Astrocyte (in vitro differentiated cells and primary cell): ENCODE results near the gene MAP6. TPM values are rescaled to one million over a fixed set of nuclear protein-coding genes. Genes with fewer than 3 reads are reported as not detected.

Source experiments
- DNase-seq: peaks from one replicate; pipeline ENCODE4 v3.0.0-alpha.2; 2010; ENCODE audit warnings: low read depth
- FAIRE-seq: peaks from 2 replicates; lab custom pipeline; 2011; peaks lifted over from hg19 to GRCh38; lab: Jason Lieb, UNC
- H2AFZ ChIP-seq: 2 replicates; pipeline ENCODE4 v1.6.0; 2012; ENCODE audit warnings: low read depth, low read length, inconsistent platforms
- H3K27ac ChIP-seq: 2 replicates; pipeline ENCODE4 v1.5.1; 2011; ENCODE audit warnings: low read depth, low read length, inconsistent platforms
- H3K27me3 ChIP-seq: 2 replicates; pipeline ENCODE4 v1.6.0; 2011; ENCODE audit warnings: low read length, inconsistent platforms; ENCODE audit not compliant: insufficient read depth
- H3K36me3 ChIP-seq: 2 replicates; pipeline ENCODE4 v1.5.1; 2011; ENCODE audit warnings: low read length, inconsistent platforms; ENCODE audit not compliant: insufficient read depth
- H3K4me1 ChIP-seq: 2 replicates; pipeline ENCODE4 v1.5.1; 2011; ENCODE audit warnings: low read length, inconsistent platforms; ENCODE audit not compliant: insufficient read depth
- H3K4me2 ChIP-seq: 2 replicates; pipeline ENCODE4 v1.6.0; 2012; ENCODE audit warnings: low read length, inconsistent platforms
- H3K4me3 ChIP-seq: 2 replicates; pipeline ENCODE4 v1.5.1; 2011; ENCODE audit warnings: low read depth, mild to moderate bottlenecking, low read length, inconsistent platforms; ENCODE audit not compliant: insufficient read depth
- H3K79me2 ChIP-seq: 2 replicates; pipeline ENCODE4 v1.6.0; 2012; ENCODE audit warnings: mild to moderate bottlenecking, low read length, inconsistent platforms; ENCODE audit not compliant: insufficient read depth
- H3K9ac ChIP-seq: 2 replicates; pipeline ENCODE4 v1.6.0; 2012; ENCODE audit warnings: mild to moderate bottlenecking, low read length, inconsistent platforms
- H3K9me3 ChIP-seq: 2 replicates; pipeline ENCODE4 v1.5.1; 2012; ENCODE audit warnings: low read depth, mild to moderate bottlenecking, low read length, inconsistent platforms; ENCODE audit not compliant: insufficient read depth
- H4K20me1 ChIP-seq: 2 replicates; pipeline ENCODE4 v1.6.0; 2012; ENCODE audit warnings: low read length, inconsistent platforms; ENCODE audit not compliant: insufficient read depth
- H3K27ac Mint-ChIP-seq: one replicate; pipeline ENCODE4 v1.8.0; 2021; ENCODE audit warnings: mild to moderate bottlenecking, mixed read lengths; ENCODE audit not compliant: unreplicated experiment
- H3K27me3 Mint-ChIP-seq: one replicate; pipeline ENCODE4 v1.8.0; 2021; ENCODE audit warnings: low read depth, mixed read lengths; ENCODE audit not compliant: unreplicated experiment
- H3K36me3 Mint-ChIP-seq: one replicate; pipeline ENCODE4 v1.8.0; 2021; ENCODE audit warnings: low read depth, mixed read lengths; ENCODE audit not compliant: unreplicated experiment
- H3K4me1 Mint-ChIP-seq: one replicate; pipeline ENCODE4 v1.8.0; 2021; ENCODE audit warnings: low read depth, mixed read lengths; ENCODE audit not compliant: unreplicated experiment
- H3K4me3 Mint-ChIP-seq: one replicate; pipeline ENCODE4 v1.8.0; 2021; ENCODE audit warnings: mild to moderate bottlenecking, moderate library complexity, mixed read lengths; ENCODE audit not compliant: unreplicated experiment
- H3K9me3 Mint-ChIP-seq: one replicate; pipeline ENCODE4 v1.8.0; 2021; ENCODE audit warnings: mild to moderate bottlenecking, mixed read lengths; ENCODE audit not compliant: unreplicated experiment
- EZH2 ChIP-seq: IDR thresholded peaks from 2 replicates; pipeline ENCODE4 v1.6.1; 2012; ENCODE audit warnings: mild to moderate bottlenecking, low read length, inconsistent platforms; ENCODE audit not compliant: insufficient read depth
- total RNA-seq: library from RNA; stranded (reverse); gene quantifications from 2 replicates; pipeline ENCODE4 v1.2.1, GENCODE V29; 2021
- TF ChIP-seq, protein P1 (sequence below): IDR thresholded peaks from 2 replicates; pipeline ENCODE4 v1.5.1; 2011; ENCODE audit warnings: low read depth, mild to moderate bottlenecking, inconsistent platforms, low read length, moderate library complexity; ENCODE audit not compliant: insufficient read depth

MAP6 gene
- total RNA-seq, 1 donor from 2014 or later: 3.9 TPM

DNA sequence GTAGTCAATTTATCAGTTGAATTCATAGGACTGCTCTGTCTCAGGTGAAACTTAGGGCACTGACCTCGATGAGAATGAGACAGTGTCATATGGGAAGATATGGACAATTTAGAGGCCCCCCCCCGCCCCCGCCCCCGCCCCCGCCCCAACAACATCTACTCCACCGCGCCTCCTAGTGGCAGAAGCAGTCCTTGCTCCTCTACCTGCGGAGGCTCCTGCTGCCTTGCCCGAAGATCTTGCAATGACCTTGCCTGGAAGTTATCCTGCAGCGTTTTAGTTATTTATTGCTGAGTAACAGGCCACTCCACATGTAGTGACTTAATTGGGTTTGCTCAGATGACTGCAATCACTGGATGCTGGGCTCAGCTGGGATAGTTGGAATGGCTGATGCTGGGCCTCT lies 91.6 kb downstream of the MAP6 start:
- no peaks in the 10 kb centered on the region for H3K9me3 Mint-ChIP-seq
- H3K9ac ChIP-seq: no peak overlapping the region
- H2AFZ ChIP-seq: no peak overlapping the region
- peaks cover 14% of the 10 kb centered on the region for H3K4me1 Mint-ChIP-seq
- H3K4me3 ChIP-seq: no peak overlapping the region
- H3K4me1 ChIP-seq: peaks cover 5% of the 10 kb centered on the region
- H3K27ac ChIP-seq: no peak overlapping the region
- no peak overlapping the region for H3K27ac Mint-ChIP-seq
- H4K20me1 ChIP-seq: peaks cover 42% of the 10 kb centered on the region
- H3K4me2 ChIP-seq: no peak overlapping the region
- no peaks in the 10 kb centered on the region for H3K27me3 ChIP-seq
- peaks cover 17% of the 10 kb centered on the region for H3K36me3 Mint-ChIP-seq
- no peaks in the 10 kb centered on the region for H3K27me3 Mint-ChIP-seq
- FAIRE-seq (no peak), DNase-seq (no peak)
- H3K36me3 ChIP-seq: peaks cover 21% of the 10 kb centered on the region
- H3K79me2 ChIP-seq: no peaks in the 10 kb centered on the region
- TF ChIP-seq, protein P1, sequence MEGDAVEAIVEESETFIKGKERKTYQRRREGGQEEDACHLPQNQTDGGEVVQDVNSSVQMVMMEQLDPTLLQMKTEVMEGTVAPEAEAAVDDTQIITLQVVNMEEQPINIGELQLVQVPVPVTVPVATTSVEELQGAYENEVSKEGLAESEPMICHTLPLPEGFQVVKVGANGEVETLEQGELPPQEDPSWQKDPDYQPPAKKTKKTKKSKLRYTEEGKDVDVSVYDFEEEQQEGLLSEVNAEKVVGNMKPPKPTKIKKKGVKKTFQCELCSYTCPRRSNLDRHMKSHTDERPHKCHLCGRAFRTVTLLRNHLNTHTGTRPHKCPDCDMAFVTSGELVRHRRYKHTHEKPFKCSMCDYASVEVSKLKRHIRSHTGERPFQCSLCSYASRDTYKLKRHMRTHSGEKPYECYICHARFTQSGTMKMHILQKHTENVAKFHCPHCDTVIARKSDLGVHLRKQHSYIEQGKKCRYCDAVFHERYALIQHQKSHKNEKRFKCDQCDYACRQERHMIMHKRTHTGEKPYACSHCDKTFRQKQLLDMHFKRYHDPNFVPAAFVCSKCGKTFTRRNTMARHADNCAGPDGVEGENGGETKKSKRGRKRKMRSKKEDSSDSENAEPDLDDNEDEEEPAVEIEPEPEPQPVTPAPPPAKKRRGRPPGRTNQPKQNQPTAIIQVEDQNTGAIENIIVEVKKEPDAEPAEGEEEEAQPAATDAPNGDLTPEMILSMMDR: peak; percentile 38
- TF ChIP-seq EZH2: no peak
- no peaks in the 10 kb centered on the region for H3K9me3 ChIP-seq
- H3K4me3 Mint-ChIP-seq: no peak overlapping the region

DNA sequence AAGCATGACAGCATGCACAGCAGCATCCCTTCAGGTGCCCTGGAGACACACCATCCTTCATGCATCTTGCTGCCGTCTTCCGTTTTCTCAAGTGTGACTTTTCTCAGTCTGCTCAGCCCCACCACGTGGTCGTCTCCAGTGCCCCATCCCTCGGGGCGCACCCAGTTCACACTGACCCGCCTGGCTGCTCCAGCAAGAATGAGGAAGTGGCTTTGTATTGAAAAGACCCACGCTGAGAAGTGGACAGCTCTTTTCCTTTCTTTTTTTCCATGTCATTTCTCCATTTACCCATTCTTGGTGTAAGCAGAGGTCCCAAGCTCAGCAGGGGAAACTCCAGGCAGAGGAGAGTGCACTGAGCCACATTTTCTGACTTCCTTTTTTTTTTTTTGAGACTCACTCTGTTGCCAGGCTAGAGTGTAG lies 92.3 kb downstream of the MAP6 start:
- no peak overlapping the region for H3K4me3 ChIP-seq
- H3K27me3 ChIP-seq: no peaks in the 10 kb centered on the region
- FAIRE-seq (no peak), DNase-seq (peak; percentile 68)
- H3K4me1 Mint-ChIP-seq: peaks cover 14% of the 10 kb centered on the region
- peaks cover 28% of the 10 kb centered on the region for H3K36me3 ChIP-seq
- no peak overlapping the region for H3K4me2 ChIP-seq
- no peak overlapping the region for H2AFZ ChIP-seq
- peaks cover 4% of the 10 kb centered on the region for H3K4me1 ChIP-seq
- peak overlapping the region; percentile 53 for H3K27ac Mint-ChIP-seq
- peaks cover 17% of the 10 kb centered on the region for H3K36me3 Mint-ChIP-seq
- H3K9me3 Mint-ChIP-seq: no peaks in the 10 kb centered on the region
- H4K20me1 ChIP-seq: peaks cover 49% of the 10 kb centered on the region
- no peak overlapping the region for H3K9ac ChIP-seq
- no peaks in the 10 kb centered on the region for H3K27me3 Mint-ChIP-seq
- H3K4me3 Mint-ChIP-seq: no peak overlapping the region
- peaks cover 5% of the 10 kb centered on the region for H3K79me2 ChIP-seq
- no peaks in the 10 kb centered on the region for H3K9me3 ChIP-seq
- TF ChIP-seq, protein P1: no peak
- no peak for TF ChIP-seq EZH2
- H3K27ac ChIP-seq: no peak overlapping the region

DNA sequence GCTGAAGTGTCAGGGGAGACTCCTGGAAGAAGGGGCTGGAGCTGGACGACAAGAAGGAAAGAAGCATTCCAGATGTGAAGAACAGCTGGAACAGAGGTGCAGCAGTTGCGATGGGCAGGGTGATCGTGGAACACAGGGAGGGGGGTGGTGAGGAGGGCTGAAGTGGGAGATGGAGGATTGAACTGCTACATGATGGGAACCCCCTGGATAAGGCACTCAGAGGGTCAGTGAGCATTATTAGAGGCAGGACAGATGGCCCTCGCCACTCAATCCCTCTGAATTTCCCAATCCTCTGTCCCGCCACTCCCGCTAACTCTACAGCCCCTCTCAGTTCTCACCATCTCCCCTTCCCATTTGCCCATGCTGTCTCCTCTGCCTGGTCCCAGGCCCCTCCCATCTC lies 92.8 kb downstream of the MAP6 start:
- Histone ChIP-seq H2AFZ (no peak overlapping the region), H3K27ac (no peak overlapping the region), H3K36me3 (peaks cover 33% of the 10 kb centered on the region), H3K4me2 (no peak overlapping the region), H4K20me1 (peaks cover 53% of the 10 kb centered on the region), H3K4me1 (peaks cover 4% of the 10 kb centered on the region), H3K9ac (no peak overlapping the region), H3K9me3 (no peaks in the 10 kb centered on the region), H3K27me3 (no peaks in the 10 kb centered on the region), H3K79me2 (peaks cover 10% of the 10 kb centered on the region), H3K4me3 (no peak overlapping the region)
- H3K36me3 Mint-ChIP-seq: peaks cover 19% of the 10 kb centered on the region
- H3K27me3 Mint-ChIP-seq: no peaks in the 10 kb centered on the region
- H3K4me1 Mint-ChIP-seq: peaks cover 14% of the 10 kb centered on the region
- FAIRE-seq (no peak), DNase-seq (no peak)
- no peaks in the 10 kb centered on the region for H3K9me3 Mint-ChIP-seq
- no peak overlapping the region for H3K4me3 Mint-ChIP-seq
- H3K27ac Mint-ChIP-seq: peak overlapping the region; percentile 53
- TF ChIP-seq, protein P1: no peak
- no peak for TF ChIP-seq EZH2
